HG03432 (cell line): ENCODE results near the gene RRP15.

ENCODE experiments used
- ATAC-seq: cut with Tn5 transposase; IDR thresholded peaks from one replicate; pipeline ENCODE4 v1.9.1; 2021; ENCODE audit warnings: mild to moderate bottlenecking, moderate library complexity; ENCODE audit not compliant: unreplicated experiment

The RRP15 gene

DNA sequence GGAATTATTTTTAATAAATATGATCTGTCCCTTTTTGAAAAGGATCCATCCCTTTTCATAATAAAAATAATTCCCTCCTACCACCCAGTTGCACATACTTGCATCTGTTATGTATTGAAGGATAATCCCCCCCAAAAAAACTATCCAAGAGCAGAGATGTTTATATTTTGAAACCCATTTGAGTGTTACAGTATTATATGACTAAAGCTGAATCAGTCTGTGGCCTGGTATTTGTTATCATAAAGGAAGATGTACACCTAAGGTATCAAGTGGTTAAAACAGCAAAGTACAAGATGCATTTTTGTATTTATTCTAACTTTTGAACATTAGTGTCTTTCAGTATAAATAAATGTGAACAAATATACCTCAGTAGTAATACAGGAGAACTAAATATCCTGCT, 47.3 kb downstream of the RRP15 start:
- no peak for ATAC-seq

DNA sequence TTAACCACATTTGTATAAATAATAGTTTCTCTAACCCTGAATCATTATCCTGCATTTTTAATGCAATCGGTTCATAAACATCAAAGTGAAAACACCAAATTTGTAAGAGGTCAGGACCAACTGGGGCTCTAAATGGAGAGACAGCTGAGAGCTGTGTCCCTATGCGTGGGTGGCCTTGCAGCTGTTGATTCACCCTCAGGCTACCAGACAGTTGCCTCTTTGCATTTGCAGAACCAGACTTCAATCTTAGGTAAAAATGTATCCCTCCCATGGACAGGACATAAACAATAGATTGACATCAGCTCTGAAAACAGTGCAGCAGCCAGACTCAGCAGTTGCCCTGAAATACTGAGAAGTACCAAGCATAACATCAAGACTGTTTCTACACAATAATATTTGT, 51.2 kb downstream of the RRP15 start:
- no peak for ATAC-seq

DNA sequence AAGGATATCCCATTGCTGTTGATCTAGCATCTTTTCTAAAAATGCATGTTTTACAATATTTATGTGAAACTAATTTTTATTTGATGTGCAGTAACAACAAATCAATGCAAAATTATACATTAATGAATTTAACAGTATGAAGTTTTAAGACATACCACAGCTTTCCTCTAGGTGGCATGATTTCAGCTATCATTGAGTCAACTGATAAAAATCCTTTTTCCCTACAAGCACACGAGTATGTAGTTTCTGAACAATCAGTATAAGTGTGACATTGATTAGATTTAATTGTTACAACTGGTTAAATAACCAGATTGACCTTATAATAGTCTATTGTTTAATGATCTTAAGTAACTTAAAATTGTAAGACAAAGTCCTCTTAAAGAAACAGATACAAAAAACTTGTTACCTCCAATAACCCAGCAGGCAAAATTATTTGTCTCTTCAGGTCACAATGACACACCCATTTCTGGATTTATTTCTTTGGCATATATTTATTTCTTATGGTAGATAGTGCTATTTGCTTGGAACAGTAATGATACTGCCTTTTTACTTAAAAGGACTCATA, 54.3 kb downstream of the RRP15 start:
- peak; percentile 74 for ATAC-seq

DNA sequence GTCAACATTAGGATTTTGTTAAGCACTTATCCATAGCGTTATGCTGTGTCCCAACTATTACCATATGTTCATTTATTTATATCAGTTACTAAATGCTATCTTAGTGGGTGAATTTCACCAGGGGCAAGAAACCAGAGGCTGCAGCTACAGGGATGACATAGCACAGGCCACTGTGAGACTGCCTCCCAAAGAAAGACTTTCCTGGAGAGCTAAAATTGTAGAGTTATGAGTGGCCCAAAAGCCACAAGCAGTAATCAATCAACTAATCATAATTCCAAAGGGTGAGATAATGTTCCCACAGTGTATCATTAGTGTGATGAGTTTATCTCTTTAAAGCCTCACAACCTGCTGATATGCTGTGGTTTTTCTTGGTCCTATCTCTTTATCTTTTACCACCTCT, 56.2 kb downstream of the RRP15 start:
- no peak for ATAC-seq

DNA sequence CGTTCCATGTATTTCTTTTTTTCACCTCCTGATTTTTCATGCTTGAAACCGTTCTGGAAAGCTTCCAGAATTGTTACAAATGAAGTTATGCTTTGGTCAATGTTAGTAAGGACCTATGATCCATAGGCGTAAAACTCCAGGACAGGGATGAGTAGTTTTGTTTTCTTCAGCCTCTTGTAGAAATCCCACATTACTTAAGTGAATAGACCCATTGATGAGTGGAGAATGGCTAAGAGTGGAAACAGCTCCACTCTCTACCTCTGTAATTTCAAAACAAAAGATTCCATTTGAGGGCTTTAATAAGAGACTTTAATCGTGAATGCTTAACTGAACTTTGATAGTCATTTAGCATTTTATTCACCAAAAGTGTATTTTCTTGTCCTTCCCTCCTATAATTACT, 57.0 kb downstream of the RRP15 start:
- ATAC-seq: no peak

DNA sequence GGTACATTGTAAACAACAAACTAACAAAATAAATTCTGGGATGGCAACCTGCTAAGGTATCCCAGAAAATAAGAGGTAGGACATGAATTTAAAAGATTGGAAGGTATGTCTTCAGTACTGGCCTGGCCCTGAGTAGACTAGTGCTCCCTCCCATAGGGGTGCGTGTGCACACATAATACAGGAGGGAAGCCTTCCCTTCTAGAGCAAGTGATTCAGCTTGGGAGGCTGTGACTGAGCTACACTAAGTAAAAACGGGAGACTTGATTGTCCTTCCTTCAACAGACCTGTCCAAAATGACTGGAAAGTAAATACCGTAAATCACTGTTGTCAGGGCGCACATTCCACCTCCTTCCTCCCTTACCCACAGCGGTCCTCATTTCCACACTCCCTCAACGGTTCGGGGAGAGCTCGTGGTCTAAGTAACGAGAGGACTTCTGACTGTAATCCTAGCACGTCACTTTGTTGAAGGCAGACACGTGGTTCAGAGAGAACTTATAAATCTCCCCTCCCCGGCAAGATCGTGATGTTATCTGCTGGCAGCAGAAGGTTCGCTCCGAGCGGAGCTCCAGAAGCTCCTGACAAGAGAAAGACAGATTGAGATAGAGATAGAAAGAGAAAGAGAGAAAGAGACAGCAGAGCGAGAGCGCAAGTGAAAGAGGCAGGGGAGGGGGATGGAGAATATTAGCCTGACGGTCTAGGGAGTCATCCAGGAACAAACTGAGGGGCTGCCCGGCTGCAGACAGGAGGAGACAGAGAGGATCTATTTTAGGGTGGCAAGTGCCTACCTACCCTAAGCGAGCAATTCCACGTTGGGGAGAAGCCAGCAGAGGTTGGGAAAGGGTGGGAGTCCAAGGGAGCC, 60.0 kb downstream of the RRP15 start, which contains the start of gene TGFB2:
Gene TGFB2, plus strand, starts transcription at position 523 of the 859 bp plus-strand sequence. CDS start 1,366 bp downstream, outside the sequence.
- peak; percentile 46 for ATAC-seq

DNA sequence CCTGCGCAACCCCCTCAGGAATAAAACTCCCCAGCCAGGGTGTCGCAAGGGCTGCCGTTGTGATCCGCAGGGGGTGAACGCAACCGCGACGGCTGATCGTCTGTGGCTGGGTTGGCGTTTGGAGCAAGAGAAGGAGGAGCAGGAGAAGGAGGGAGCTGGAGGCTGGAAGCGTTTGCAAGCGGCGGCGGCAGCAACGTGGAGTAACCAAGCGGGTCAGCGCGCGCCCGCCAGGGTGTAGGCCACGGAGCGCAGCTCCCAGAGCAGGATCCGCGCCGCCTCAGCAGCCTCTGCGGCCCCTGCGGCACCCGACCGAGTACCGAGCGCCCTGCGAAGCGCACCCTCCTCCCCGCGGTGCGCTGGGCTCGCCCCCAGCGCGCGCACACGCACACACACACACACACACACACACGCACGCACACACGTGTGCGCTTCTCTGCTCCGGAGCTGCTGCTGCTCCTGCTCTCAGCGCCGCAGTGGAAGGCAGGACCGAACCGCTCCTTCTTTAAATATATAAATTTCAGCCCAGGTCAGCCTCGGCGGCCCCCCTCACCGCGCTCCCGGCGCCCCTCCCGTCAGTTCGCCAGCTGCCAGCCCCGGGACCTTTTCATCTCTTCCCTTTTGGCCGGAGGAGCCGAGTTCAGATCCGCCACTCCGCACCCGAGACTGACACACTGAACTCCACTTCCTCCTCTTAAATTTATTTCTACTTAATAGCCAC, 60.7 kb downstream of the RRP15 start:
- ATAC-seq: peak; percentile 76

DNA sequence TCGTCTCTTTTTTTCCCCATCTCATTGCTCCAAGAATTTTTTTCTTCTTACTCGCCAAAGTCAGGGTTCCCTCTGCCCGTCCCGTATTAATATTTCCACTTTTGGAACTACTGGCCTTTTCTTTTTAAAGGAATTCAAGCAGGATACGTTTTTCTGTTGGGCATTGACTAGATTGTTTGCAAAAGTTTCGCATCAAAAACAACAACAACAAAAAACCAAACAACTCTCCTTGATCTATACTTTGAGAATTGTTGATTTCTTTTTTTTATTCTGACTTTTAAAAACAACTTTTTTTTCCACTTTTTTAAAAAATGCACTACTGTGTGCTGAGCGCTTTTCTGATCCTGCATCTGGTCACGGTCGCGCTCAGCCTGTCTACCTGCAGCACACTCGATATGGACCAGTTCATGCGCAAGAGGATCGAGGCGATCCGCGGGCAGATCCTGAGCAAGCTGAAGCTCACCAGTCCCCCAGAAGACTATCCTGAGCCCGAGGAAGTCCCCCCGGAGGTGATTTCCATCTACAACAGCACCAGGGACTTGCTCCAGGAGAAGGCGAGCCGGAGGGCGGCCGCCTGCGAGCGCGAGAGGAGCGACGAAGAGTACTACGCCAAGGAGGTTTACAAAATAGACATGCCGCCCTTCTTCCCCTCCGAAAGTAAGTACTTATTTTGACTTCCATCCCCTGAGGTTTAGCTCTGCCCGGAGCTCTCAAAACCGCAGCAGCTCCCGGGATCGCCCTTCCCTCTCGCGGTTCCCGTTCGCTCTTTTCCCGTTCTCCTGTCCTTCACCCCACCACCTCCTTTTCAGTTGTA, 61.5 kb downstream of the RRP15 start:
- no peak for ATAC-seq

DNA sequence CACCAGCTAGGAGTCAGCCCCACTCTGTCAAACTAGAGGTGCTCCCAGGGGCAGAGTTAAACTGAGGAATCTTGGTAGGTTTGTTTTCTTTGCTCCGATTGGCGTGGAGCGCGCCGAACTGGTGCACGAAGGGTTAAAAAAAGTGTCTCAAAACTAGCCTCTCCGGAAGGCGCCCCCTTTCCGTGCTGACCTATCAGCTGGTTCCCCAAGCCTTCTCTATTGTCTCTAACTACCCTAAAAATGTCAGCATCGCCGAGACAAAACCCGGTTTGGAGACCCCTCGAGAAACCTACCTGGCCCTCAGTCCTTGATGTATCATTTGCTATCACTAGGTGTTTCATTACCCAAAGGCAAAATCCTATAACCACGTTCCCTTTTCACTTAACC, 62.2 kb downstream of the RRP15 start:
- no peak for ATAC-seq

DNA sequence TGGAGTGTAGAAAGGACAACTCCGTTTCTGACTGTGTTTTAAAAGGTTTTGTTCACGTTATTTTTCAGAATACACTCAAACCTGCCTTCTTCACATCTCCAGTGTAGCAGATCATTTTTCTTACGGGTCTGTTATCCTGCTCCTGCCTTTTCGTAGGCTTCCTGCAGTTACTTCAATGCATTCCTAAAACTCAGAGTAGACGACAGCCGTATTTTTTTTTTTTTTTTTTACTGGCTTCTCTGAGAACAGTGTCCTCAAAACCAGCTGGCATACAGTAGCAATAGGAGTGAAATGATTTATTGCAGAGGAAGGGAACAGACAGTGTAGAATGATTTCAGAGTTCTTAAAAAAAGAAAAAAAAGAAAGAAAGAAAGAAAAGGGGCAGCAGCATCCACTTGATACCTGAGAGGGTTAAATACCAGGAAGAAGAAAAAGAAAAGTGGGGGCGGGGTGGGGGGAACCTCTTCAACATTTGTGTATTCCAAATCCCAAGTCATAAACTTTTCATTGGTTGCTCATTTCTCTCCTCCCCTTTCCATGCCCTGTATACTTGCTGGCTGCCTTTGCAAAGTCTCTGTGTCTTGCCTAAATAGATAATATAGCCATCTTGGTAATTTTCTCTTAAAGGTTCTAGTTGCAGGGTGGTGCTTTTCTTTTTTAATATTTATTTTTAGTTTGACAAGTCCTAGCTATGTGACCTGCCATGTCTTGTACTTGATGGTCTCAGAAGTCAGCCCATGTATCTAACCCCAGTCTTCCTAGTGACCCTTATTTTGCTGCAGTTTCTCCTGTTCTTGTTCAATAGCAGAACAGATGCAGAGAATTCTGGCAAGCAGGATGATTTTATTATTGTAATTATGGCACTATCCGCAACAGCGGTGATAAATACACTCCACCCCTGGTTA, 62.9 kb downstream of the RRP15 start:
- no peak for ATAC-seq

DNA sequence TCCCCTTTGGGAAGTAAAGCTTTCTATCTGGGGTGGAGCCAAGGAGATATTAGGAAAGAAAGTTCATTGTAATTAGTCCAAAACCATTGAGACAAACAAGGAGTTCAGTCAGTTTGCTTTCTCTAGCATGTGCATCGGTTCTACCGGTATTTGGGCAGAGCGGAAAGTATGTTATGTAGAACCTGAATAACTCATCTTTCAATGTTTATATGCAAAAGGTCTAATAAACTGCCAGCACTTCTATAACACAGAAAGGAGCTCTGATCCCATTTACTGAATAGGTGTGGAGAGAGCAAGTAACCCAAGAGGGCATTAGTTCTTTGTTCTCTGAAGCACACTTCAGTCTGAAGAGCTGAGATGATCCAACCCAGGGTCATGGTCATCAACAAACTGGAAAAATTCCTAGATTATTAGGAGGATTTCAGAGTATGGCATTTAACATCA, 63.6 kb downstream of the RRP15 start:
- no peak for ATAC-seq

DNA sequence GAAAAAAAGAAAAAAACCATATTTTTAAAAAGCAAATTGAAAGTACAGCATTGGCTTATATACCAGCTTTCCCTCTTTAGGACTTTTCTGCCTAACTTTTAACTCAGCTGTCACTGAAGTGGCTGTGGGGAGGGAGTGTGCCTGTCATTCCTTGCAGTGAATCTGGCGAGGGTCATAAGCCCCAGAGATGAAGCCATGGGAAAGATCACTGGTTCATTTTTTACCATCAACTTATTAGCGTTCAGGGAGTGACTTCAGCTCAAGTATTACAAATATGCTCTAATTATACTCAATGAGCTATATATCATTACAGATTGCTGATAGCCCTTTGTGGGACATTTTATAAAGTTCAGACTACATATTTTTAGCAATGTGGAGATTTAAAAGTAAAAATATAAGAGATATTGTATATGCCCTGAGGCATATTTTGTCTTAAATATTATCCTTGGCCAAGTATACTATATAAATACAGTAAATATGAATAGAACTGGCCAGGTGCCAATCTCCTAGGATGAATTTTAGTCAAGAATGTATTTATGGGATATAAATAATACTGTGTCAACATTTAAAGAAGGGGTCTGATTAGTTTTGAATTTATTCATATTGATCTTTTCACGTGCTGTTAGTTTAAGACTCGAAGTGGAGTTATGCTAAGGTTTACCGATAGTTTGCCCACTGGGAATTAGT, 64.4 kb downstream of the RRP15 start:
- no peak for ATAC-seq

DNA sequence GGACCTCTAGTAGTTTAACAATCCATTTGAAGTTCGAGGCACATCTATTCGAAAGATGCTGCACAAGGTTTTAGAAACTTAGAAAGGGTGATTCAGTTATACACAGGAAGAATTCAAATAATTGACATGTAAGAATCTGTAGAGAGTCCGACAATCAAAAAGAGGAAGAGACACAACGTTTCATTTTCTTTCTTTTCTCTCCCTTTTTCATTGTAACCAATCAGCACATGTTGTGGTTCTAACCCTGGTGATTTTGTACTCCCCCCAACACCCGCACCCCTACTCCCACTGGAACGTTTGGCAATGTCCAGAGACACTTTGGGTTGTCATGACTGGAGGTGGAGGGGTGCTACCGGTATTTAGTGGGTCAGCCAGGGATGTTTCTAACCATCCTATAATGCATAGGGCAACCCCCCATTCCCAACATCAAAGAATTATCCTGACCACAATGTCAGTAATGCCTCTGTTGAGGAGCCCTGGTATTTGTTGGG, 65.0 kb downstream of the RRP15 start:
- ATAC-seq: no peak

DNA sequence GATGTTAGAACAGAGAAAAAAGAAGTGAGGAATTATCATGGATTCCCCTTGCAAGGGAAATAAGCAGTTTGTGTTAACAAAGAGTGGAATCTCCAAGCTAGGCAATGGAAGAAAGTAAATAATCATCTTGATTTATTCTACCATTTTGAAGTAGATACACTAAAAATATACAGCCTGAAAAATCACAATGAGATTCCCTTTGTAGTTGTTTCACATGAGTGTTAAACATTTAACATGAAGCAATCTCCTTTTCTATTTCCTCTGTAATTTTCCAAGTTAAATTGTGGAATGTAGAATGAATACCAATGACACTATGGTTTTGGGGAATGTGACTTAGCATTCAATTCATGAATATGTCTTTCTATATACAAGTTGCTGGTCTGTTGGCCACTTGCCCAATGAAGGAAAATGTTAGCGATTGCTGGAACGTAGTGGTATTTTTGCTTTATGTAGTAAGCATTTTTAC, 65.7 kb downstream of the RRP15 start:
- no peak for ATAC-seq

DNA sequence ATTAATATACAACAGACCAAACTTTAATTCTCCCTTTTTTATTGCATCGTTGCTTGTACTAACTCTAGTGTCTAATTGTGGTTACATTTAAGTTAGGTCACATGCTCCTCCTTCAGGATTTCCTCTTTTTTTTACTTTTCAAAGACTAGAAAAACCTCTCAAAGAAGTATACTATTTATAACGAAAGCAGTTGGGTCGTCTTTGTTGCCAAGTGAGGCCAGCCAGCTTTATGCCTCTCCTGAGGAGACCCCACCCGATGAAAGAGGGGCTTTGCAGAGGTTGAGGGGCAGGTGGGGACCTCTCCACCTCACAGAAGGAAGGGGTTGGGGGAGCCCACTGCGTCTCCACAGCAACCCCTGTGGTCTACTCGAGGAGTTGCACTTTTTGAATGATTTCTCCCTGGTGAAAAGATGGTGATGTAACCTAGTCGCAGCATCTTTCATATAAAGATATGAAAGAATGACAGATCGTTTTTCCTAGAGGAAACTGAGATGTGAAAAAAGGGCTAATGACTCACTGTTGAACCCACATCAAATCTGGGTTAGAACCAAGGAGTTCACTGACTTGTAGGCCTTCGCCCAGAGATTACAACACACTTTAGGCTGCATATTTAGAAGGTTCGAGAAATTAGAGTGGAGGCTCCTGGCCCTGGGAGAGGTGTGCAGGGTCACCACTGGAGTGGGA, 66.4 kb downstream of the RRP15 start:
- ATAC-seq: peak; percentile 80

DNA sequence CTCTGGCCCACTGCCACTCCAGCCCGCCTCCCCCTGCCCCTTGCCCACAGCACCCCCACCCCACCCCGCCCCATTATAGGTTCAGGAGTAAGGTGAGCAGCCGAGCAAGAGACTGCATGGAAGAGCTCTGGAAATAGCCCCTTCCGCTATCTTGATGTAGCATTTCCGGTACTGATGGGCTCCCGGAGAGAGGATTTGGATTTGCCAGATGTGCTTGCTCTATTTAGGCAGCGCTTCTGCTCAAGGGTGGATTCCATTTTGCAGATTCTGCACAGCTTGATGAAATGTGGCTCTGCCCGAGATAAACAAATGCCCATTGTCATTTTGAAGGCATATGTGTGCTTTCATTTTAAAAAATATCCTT, 67.0 kb downstream of the RRP15 start:
- no peak for ATAC-seq

DNA sequence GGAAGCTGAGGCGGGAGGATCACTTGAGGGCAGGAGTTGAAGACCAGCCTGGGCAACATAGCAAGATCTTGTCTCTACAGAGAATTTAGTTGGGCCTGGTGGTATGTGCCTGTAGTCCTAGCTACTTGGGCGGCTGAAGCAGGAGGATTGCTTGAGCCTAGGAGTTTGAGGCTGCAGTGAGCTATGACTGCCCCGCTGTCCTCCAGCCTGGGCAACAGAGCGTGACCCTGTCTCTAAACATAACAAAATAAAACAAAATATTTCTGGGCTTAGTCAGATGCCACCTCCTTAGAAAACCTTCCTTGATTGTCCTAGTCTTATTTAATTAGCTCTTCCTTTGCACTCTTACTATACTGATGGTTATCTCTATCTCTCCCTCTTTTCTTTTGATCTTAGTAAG, 68.6 kb downstream of the RRP15 start:
- ATAC-seq: no peak

DNA sequence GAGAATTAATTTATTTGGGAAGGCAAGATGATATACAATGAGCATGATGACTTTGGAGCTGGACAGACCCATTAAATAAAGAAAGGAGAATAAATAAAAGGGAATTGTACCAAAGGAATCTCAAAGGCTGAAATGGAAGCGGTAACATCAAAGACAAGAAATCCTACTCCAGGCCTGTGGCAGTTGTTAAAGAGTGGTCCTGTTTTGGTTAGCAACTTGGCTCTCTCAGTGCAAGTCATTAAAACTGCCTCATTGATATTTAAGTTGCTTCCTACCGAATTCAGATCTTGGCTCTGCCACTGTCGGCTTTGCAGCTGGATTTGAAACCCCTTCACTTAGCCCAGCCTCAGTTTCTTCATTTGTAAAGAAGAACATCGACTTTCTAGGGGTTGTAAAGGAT, 70.2 kb downstream of the RRP15 start:
- ATAC-seq: no peak
